ENCODE measurements around the gene ZC3H4. TPM values are rescaled to one million over a fixed set of nuclear protein-coding genes. Genes with fewer than 3 reads are reported as not detected.

The ZC3H4 gene
- total and polyA plus RNA-seq, 9 of the 15 experiments (the other 6 are each of a cell fraction or from before 2014, with no cell fraction given) = 2.2 to 75.6 (median 18.3) TPM

GRCh38 chr19:47097396-47098201 is 16.0 kb downstream of the ZC3H4 start:
- no peak for ATAC-seq
- Histone ChIP-seq H3K4me2 (ENCODE audit: insufficient read depth, low read length) (no peak overlapping the region), H3K4me1 (replicated peaks in 1 of 2; ENCODE audit: control insufficient read depth in 2 of 2, insufficient read depth in 2 of 2, low read length in 2 of 2) (peaks cover 19 to 33% of the 10 kb centered on the region in 2 experiments; a peak in 4 of 5 replicates), H4K20me1 (replicated peaks; ENCODE audit: control insufficient read depth, insufficient read depth, low read length) (no peaks in the 10 kb centered on the region), H3K9me1 (ENCODE audit: control insufficient read depth, insufficient read depth, low read length) (peaks cover 1% of the 10 kb centered on the region), H3K9me3 (replicated peaks; ENCODE audit: control insufficient read depth, insufficient read depth, low read depth, low read length) (no peaks in the 10 kb centered on the region), H3K9ac (ENCODE audit: insufficient read depth in 1 of 2, low read depth in 2 of 2, low read length in 2 of 2) (peak overlapping the region in 1 of 2 experiments; percentile 54; a peak in 2 of 4 replicates), H2AFZ (ENCODE audit: low read depth, low read length) (no peak overlapping the region), H3K27me3 (ENCODE audit: control insufficient read depth in 2 of 2, insufficient read depth in 2 of 2, low read length in 2 of 2) (no peaks in the 10 kb centered on the region), H3K79me2 (ENCODE audit: control insufficient read depth, insufficient read depth, low read length) (peaks cover 86% of the 10 kb centered on the region), H3K36me3 (ENCODE audit: control insufficient read depth, insufficient read depth, low read length) (peaks cover 74% of the 10 kb centered on the region; the same call in 2 of the 3 replicates), H3K4me3 (no peak overlapping the region), H3K27ac (ENCODE audit: extremely low read depth, low read depth, low read length) (no peak overlapping the region; the same call in 2 of the 3 replicates)
- DNase-seq (ENCODE audit: extremely low read depth in 1 of 4, low spot score in 3 of 4) = no peak
- no peak for TF ChIP-seq CBX5 (IDR thresholded peaks at IDR 0.05; ENCODE audit: borderline replicate concordance, low read depth)
- 0 out of 2 replicates have a peak, but pooled peaks have one; percentile 13 for TF ChIP-seq POLR2G (IDR thresholded peaks at IDR 0.05; ENCODE audit: low read depth, low read length)
- intact Hi-C loops (cut with micrococcal nuclease) = no loop called here
- CTCF ChIA-PET (ENCODE audit: low intra/inter-chr PET ratio) = no interaction called here
- in situ Hi-C loops (cut with MboI) = no loop called here
- 93% methylated on average over 27 of the region's 31 CpGs for WGBS (ENCODE audit: insufficient coverage, low coverage, missing lambda C conversion rate)
- no TSS peak for BruUV-seq (replicated peaks)
- no peak for FAIRE-seq
- POLR2A ChIA-PET = interaction anchor here (0.7 to 2.7 kb wide), 7 partner anchors 9 to 147 kb away, joined by 3 to 17 read pairs (median 5); partner anchors contain the start of gene ZC3H4

- ChIA-PET POLR2A (interaction anchor here (0.9 to 2.7 kb wide), 4 partner anchors 10 to 147 kb away, joined by 3 to 13 read pairs (median 4); no protein-coding TSS in a partner anchor), CTCF (ENCODE audit: low intra/inter-chr PET ratio) (no interaction called here)
- H2AFZ ChIP-seq (ENCODE audit: low read depth, low read length) = no peak overlapping the region
- 93% methylated on average over 9 of the region's 9 CpGs for WGBS (ENCODE audit: insufficient coverage, low coverage, missing lambda C conversion rate)
- in situ Hi-C loops (cut with MboI) (no loop called here), intact Hi-C loops (cut with micrococcal nuclease) (no loop called here)
- H3K27ac ChIP-seq (ENCODE audit: extremely low read depth, low read depth, low read length) = no peak overlapping the region; the same call in 2 of the 3 replicates
- no peaks in the 10 kb centered on the region for H4K20me1 ChIP-seq (replicated peaks; ENCODE audit: control insufficient read depth, insufficient read depth, low read length)
- H3K9me3 ChIP-seq (replicated peaks; ENCODE audit: control insufficient read depth, insufficient read depth, low read depth, low read length) = no peaks in the 10 kb centered on the region
- DNase-seq (ENCODE audit: extremely low read depth in 1 of 4, low spot score in 3 of 4) = no peak
- H3K4me1 ChIP-seq (replicated peaks in 1 of 2; ENCODE audit: control insufficient read depth in 2 of 2, insufficient read depth in 2 of 2, low read length in 2 of 2) = peaks cover 19 to 33% of the 10 kb centered on the region in 2 experiments; a peak in 4 of 5 replicates
- FAIRE-seq = no peak
- peak overlapping the region in 1 of 2 experiments; percentile 73; a peak in 2 of 4 replicates for H3K9ac ChIP-seq (ENCODE audit: insufficient read depth in 1 of 2, low read depth in 2 of 2, low read length in 2 of 2)
- peaks cover 75% of the 10 kb centered on the region; the same call in 2 of the 3 replicates for H3K36me3 ChIP-seq (ENCODE audit: control insufficient read depth, insufficient read depth, low read length)
- ATAC-seq = no peak
- no peak overlapping the region for H3K4me3 ChIP-seq
- no peak overlapping the region for H3K4me2 ChIP-seq (ENCODE audit: insufficient read depth, low read length)
- no peaks in the 10 kb centered on the region for H3K27me3 ChIP-seq (ENCODE audit: control insufficient read depth in 2 of 2, insufficient read depth in 2 of 2, low read length in 2 of 2)
- H3K9me1 ChIP-seq (ENCODE audit: control insufficient read depth, insufficient read depth, low read length) = no peaks in the 10 kb centered on the region
- peaks cover 77% of the 10 kb centered on the region for H3K79me2 ChIP-seq (ENCODE audit: control insufficient read depth, insufficient read depth, low read length)
- no TSS peak for BruUV-seq (replicated peaks)
- no peak for TF ChIP-seq CCAR2 (IDR thresholded peaks at IDR 0.05; ENCODE audit: low read depth, low read length)
- no peak for TF ChIP-seq FOXJ2 (tag; IDR thresholded peaks at IDR 0.05)
- no peak for TF ChIP-seq MXD1 (CRISPR knock-in tag; IDR thresholded peaks at IDR 0.05; ENCODE audit: borderline replicate concordance, poor library complexity, severe bottlenecking)
- no peak for TF ChIP-seq SFPQ (IDR thresholded peaks at IDR 0.05; ENCODE audit: low read depth, low read length)
- no peak for TF ChIP-seq HOMEZ (CRISPR knock-in tag; IDR thresholded peaks at IDR 0.05)
- TF ChIP-seq THAP7 (CRISPR knock-in tag; IDR thresholded peaks at IDR 0.05) = no peak
Observed at GRCh38 chr19:47096721-47097120, 16.9 kb downstream of the ZC3H4 start.
